GM18868 (cell line): ENCODE measurements around the gene TULP3.

Experiments
- ATAC-seq: cut with Tn5 transposase; IDR thresholded peaks from one replicate; pipeline ENCODE4 v1.9.1; 2021; ENCODE audit warnings: mild to moderate bottlenecking, moderate library complexity; ENCODE audit not compliant: unreplicated experiment

TULP3 gene

GRCh38 chr12:2877047-2877952, 13.4 kb upstream of the TULP3 start, which contains the start of the genes FOXM1 and RHNO1:
Gene FOXM1 (minus strand): TSS chr12:2877174. CDS start chr12:2874478, 2,696 bp downstream.
Gene RHNO1 (plus strand): TSS chr12:2877223. CDS start chr12:2885367, 8,144 bp downstream.
- ATAC-seq = peak; percentile 71

- no peak for ATAC-seq
Observed at GRCh38 chr12:2877953-2878732, 12.5 kb upstream of the TULP3 start.

GRCh38 chr12:2879853-2880252, 10.8 kb upstream of the TULP3 start:
- no peak for ATAC-seq

GRCh38 chr12:2884810-2885209, 5.9 kb upstream of the TULP3 start:
- ATAC-seq = no peak

DNA sequence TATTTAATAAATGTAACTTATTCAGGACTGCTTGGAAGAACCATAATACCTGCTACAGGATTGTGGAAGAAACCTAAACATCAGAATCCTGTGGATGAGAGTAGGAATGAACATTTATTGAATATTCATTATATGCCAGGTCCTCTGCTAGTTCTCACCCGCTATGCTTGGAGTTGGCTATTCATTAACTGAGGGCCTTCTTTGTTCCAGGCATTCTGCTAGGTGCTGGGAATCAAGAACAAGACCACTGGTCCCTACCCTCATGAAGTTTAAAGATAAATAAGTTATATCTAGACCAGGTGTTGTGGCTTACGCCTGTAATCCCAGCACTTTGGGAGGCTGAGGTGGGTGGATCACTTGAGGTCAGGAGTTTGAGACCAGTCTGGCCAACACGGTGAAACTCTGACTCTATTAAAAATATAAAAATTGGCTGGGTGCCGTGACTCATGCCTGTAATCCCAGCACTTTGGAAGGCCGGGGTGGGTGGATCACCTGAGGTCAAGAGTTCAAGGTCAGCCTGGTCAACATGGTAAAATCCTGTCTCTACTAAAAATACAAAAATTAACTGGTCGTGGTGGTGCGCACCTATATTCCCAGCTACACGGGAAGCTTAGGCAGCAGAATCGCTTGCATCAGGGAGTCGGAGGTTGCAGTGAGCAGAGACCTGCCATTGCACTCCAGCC, 3.8 kb upstream of the TULP3 start:
- no peak for ATAC-seq

GRCh38 chr12:2890001-2890387, 697 bp upstream of the TULP3 start:
- ATAC-seq = no peak

- peak; percentile 10 for ATAC-seq
Observed at GRCh38 chr12:2891240-2892053, 756 bp downstream of the TULP3 start.

DNA sequence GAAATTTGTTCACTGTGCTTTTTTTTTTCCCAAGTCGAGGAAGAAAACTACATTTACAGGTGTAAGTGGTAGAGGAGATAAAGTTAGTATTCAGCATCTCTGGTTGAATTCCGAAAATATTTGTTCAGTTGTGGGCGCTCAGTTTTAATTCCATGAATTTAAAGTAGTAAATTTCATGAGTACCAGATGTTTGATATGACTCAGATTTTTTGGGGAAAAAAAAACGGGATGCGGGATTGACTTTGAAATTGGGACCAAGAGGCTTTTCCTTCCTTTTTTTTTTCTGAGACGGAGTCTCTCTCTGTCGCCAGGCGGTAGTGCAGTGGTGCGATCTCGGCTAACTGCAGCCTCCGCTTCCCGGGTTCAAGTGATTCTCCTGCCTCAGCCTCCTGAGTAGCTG, 1.6 kb downstream of the TULP3 start:
- ATAC-seq = no peak

DNA sequence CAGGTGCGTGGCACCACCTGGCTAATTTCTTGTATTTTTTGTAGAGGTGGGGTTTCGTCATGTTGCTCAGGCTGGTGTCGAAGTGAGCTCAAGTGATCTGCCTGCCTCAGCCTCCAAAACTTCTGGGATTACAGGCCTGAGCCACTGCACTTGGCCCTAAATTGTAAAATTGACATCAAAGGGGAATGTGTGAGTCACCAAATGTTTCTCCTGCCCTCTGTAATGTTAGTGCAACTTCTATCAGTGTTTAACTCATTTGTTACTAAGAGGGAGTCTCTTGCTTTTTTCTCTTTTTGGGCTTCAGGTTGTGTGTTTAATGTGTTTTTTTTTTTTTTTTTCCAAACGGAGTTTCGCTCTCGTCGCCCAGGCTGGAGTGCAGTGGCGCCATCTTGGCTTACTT, 2.3 kb downstream of the TULP3 start:
- ATAC-seq = no peak

- no peak for ATAC-seq
Observed at GRCh38 chr12:2895051-2895451, 4.4 kb downstream of the TULP3 start.

- ATAC-seq = no peak
Observed at GRCh38 chr12:2895511-2895910, 4.8 kb downstream of the TULP3 start.

- ATAC-seq = no peak
Observed at GRCh38 chr12:2897418-2897817, 6.7 kb downstream of the TULP3 start.

DNA sequence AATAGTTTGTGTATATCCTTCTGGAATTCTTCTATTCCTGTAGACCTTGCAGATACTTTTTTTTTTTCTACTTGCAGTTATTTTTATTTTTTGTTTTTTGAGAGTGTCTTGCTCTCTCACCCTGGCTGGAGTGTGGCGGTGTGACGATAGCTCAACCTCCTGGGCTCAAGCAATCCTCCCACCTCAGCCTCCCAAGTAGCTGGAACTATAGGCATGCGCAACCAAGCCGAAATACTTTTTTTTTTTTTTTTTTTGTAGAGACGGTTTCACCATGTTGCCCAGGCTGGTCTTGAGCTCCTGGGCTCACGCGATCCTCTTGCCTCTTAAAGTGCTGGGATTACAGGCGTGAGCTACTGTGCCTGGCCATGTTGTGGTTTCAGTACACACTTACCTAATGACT, 10.0 kb downstream of the TULP3 start:
- no peak for ATAC-seq

DNA sequence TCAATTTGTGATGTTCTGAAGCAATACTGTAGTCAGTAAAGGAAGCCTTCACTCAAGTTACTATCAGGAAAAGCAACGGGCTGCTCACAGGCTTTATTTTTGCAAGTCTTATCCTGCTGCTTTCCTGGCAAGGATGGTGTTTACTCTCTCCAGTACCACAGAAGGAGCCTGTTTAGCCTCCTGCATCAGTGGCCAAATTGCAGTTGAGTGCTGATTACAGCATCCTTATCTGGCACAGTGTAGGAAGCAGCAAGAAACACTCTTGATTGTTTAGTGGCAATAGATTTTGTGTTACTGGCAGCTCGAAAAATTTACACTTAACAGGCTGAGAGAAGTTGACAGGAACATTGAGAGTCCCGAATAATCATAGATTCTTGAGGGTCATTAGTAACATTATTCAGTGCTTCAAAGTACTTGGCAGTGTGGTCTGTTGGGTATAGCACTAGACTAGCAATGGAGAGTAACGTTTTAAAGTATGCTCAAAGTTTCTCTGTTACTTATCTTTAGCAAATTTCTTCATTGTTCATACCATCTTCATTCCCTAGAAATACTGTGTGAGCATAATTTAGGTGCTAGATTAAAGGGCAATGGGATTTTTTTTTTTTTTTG, 11.7 kb downstream of the TULP3 start:
- ATAC-seq = no peak

GRCh38 chr12:2904260-2904659, 13.6 kb downstream of the TULP3 start:
- no peak for ATAC-seq

DNA sequence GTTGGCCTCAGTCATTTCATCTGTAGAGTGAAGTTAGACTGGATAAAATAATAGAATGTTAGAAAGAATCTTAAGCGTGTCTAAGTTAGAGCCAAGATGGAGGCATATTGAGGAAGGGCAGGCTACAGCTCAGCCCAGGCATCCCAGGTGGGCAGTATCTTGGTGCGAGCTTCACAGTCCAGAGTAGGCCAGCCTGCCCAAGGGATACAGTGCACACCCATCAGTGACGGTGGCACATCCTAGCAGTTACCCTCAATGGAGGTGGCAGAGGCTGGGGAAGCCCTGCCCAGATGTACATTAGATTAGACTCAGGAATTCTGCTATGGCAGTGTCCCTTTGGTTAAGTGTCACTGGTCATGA, 21.5 kb downstream of the TULP3 start:
- ATAC-seq = no peak

DNA sequence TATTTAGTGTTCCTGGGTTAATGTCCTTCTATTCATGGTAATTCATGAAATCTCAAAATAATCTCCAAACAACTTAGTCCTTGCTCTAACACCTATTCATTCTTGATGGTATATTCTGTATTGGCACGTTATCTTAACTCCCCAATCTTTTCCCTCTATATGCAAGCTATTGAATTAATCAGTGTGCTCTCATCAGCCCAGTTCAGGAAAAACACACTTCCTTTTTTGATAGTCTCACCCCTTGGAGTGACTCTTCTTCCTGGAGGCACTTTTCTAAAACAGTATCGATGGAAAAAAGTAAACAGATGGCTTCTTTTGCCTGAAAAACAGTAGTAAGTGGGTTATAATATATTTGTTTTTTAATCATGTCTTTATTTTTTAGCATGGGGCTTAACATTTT, 28.6 kb downstream of the TULP3 start:
- ATAC-seq = no peak

GRCh38 chr12:2922329-2922728, 31.6 kb downstream of the TULP3 start:
- ATAC-seq = no peak

DNA sequence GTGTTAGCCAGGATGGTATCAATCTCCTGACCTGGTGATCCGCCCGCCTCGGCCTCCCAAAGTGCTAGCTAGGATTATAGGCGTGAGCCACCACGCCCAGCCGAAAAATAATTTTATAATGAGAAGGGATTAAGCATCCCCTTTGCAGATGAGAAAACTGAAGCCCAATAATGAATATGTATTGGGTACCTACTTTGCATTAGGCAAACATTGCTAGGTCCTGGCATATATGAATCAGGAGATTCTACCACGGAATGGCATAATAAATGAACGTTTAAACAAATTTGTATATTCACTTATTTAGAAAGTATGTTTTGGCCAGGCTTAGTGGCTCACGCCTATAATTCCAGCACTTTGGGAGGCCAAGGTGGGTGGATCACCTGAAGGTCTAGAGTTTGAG, 32.4 kb downstream of the TULP3 start:
- ATAC-seq = no peak

GRCh38 chr12:2924019-2924418, 33.3 kb downstream of the TULP3 start:
- ATAC-seq = no peak
